ENCODE results near the gene LRRC4B. TPM values are rescaled to one million over a fixed set of nuclear protein-coding genes. Genes with fewer than 3 reads are reported as not detected.

The LRRC4B gene
- total RNA-seq, 1 donor from 2014 or later = not detected

DNA sequence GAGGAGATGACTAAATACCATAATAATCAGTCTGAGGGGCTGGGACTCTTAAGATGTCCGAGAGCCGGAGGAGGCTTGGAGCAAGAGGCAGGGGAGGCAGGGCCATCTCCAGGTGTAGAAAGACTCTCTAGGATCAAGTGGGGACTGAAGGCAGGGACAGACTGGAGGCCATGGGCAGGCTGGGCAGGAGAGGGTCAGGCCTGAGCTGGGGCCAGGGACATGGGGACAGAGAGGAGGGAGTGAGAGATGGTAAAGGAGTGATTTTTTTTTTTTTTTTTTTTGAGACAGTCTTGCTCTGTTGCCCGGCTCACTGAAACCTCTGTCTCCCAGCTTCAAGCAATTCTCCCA is 59.4 kb downstream of the LRRC4B start:
- intact Hi-C loops (cut with micrococcal nuclease) = no loop called here

GRCh38 chr19:50507376-50507775 is 60.9 kb downstream of the LRRC4B start:
- intact Hi-C loops (cut with micrococcal nuclease) = no loop called here

- intact Hi-C loops (cut with micrococcal nuclease) = no loop called here
These were observed 61.5 kb downstream of the LRRC4B start for GRCh38 chr19:50506700-50507099.

DNA sequence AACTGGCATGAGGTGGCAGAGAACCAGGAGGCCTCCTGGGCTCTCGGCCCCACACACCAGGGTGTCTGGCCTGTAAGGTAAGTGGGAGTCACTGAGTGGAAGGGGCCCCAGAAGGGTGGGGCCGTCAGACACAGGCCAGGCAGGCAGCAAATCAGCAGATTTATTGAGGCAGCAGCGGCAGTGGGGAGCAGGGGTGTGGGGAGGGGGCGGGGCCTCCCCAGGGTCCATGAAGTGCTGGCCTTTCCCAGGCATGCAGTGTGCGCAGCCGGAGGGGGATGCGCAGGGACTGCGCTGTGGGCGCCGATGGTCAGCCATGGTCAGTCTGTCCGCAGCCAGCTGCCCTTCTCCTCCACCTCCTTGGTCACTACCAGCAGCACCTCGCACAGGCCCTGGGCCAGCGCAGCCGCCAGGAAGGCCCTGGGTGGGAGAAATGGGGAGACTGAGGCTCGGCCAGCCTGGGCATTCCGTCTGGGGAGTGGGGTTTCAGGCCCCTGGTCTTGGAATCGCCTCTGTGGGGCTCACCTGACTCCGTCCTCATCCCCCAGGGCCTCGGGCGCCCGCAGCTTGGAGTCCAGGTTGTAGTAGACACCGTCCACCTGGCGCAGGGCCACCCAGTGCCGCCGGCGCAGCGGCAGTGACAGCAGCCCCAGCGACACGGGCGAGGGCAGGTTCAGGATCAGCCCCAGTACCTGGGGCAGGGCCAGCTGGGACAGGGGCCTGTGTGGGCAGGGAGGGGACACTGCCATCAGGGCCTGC is 62.2 kb downstream of the LRRC4B start:
- intact Hi-C loops (cut with micrococcal nuclease) = no loop called here

GRCh38 chr19:50501568-50502475 is 66.4 kb downstream of the LRRC4B start:
- intact Hi-C loops (cut with micrococcal nuclease) = no loop called here

- intact Hi-C loops (cut with micrococcal nuclease) = no loop called here
These were observed 67.1 kb downstream of the LRRC4B start for GRCh38 chr19:50501186-50501567.

DNA sequence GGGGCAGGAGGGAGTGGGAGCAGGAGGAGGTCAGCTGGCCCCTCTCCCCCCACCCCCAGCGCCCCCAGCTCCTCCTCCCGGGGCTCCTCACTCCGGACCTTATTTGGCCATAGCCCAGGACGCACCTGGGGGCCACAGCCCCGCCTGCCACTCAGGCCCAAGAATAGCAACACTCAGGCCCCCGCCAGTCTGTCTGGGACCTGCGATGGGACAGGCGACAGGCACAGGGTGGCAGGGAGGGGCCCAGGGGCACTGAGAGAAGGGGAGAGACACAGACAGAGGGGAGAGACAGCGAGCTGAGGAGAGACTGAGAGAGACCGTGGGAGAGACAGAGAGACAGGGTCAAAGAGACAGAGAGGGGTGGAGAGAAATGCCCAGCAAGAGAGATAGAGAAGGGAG is 67.5 kb downstream of the LRRC4B start:
- intact Hi-C loops (cut with micrococcal nuclease) = no loop called here

- intact Hi-C loops (cut with micrococcal nuclease) = no loop called here
These were observed 68.0 kb downstream of the LRRC4B start for GRCh38 chr19:50500060-50500752.

- intact Hi-C loops (cut with micrococcal nuclease) = no loop called here
These were observed 69.8 kb downstream of the LRRC4B start for GRCh38 chr19:50498219-50499056.

DNA sequence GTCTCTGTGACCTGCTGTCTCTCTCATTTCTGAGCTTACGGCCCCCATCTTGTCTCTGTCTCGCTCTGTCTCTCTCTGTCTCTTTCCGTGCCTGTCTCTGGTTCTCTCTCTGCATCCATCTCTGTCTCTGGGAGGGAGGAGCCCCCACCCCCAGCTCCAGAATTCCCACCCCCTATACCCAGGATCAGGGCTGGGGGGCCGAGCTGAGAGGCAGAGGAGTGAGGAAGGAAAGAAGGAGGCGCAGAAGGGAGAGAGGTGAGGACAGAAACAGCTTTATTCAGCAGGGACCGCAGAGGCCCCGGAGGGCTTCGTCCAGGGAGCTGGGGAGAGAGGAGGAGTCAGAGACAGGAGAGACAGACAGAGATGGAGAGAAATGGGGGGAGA is 71.2 kb downstream of the LRRC4B start:
- intact Hi-C loops (cut with micrococcal nuclease) = no loop called here

- intact Hi-C loops (cut with micrococcal nuclease) = no loop called here
These were observed 71.8 kb downstream of the LRRC4B start for GRCh38 chr19:50496189-50497021.

- intact Hi-C loops (cut with micrococcal nuclease) = no loop called here
These were observed 73.2 kb downstream of the LRRC4B start for GRCh38 chr19:50495020-50495531.

DNA sequence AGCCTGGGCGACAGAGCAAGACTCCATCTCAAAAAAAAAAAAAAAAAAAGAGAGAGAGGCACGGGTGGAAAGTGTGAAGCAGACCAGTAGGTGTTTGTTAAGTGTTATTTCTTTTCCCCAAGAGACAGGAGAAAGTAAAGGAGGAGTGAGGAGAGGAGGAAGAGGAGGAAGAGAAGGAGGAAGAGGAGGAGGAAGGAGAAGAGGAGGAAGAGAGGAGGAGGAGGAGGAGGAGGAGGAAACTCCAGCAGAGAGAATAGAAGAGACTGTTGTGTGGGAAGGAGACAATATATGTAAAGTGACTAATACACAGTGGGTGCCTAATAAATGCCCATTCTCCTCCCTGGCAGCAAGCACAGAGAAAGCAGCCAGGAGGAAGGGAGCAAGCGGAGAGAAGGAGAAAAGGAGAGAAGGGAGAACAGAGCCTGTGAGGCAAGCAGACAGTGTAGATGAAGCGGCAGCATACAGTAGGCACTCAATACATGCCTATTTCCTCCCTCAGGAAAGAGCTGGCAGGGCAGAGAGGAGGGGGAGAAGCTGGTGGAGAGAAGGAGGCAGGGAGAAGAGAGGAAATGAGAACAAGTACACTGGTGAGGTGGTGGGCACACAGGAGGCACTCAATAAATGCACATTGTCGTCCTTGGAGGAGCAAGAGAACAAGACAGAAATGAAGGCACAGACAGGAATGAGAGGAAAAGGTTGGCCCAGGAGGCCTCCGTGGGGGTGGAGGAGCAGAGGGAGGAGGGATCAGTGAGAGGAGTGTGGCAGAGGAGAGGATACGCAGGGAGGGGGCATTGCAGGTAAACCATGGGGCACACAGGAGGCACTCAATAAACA is 73.8 kb downstream of the LRRC4B start:
- intact Hi-C loops (cut with micrococcal nuclease) = no loop called here

DNA sequence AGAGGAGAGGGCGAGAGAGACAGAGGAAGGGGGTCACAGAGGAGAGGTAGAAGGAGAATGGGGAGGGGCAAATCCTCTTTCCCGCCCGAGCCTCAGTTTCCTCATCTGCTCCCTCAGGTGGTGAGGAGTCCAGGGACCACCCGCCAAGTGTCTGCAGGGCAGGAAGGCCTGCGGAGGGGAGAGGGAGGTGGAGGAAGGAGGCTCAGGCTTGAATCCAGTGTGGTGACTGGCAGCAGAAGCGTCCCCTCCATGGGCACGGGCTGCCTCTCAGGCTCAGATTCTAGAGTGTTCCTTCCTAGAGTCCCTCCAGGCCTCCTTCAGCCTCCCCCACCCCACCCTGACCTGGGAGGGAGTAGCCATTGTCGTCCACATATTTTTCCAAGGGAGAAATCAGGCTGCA is 75.1 kb downstream of the LRRC4B start:
- intact Hi-C loops (cut with micrococcal nuclease) = no loop called here

DNA sequence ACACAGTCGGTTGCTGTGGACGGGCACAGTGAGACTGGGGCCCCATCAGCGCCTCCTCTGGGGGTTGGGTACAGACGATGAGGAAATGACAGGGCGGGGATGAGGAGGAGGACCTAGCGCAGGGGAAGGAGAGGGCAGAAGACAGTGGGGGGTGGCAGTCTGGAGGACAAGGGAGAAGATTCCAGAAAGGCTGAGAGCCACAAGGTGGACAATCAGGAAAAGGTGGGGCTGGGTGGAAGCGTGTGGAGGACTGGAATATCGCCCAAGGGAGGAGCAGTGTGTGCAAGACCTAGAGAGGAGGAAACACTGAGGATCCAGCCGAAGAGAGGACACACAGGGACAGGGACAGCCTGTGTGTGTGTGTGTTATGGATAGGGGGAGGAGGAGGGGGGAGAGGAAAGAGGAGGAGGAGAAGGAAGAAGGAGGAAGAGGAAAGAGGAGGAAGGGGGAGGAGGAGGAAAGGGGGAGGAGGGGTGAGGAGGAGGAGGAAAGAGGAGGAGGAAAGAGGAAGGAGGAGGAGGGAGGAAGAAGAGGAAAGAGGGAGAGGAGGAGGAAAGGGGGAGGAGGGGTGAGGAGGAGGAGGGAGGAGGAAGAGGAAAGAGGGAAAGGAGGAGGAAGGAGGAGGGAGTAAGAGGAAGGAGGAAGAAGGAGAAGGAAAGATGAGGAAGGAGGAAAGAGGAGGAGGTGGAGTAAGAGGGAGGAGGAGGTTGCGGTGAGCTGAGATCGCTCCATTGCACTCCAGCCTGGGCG is 75.8 kb downstream of the LRRC4B start:
- intact Hi-C loops (cut with micrococcal nuclease) = no loop called here

- intact Hi-C loops (cut with micrococcal nuclease) = no loop called here
These were observed 77.2 kb downstream of the LRRC4B start for GRCh38 chr19:50490991-50491472.

DNA sequence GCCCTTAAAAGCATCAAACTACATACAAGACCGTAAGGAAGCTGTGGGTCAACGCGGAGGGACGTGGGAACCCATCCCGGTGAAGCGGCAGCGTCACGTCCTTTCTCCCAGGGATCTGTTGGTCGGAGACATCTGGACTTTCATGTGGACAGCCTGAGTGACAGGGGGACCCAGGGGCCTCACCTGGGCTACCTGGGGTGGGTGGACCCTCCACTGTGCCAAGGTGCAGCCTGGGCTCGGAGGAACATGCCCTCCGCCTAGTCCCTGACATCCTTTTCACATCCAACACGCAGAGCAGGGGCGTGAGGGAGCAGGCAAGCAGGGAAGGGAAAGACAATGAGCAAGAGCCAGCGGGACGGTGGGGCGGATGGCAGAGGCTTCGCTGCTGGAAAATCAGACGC is 77.8 kb downstream of the LRRC4B start:
- intact Hi-C loops (cut with micrococcal nuclease) = no loop called here

- intact Hi-C loops (cut with micrococcal nuclease) = no loop called here
These were observed 78.7 kb downstream of the LRRC4B start for GRCh38 chr19:50489461-50490011.
